Myocyte (in vitro differentiated cells): ENCODE data around the gene SCAF1. TPM values are rescaled to one million over a fixed set of nuclear protein-coding genes. Genes with fewer than 3 reads are reported as not detected.

Experiments used
- microRNA-seq: library from miRNA; unstranded; fragments of <30 nt; microRNA quantifications from one replicate; pipeline ENCODE4, GENCODE V29; 2016
- total RNA-seq: library from RNA; depleted of rRNA; stranded (reverse); fragments of >200 nt; gene quantifications from 2 replicates; pipeline ENCODE4 v1.2.3, GENCODE V29; 2014

SCAF1 gene
- total RNA-seq, 1 donor from 2014 or later: 26.9 TPM

Small RNAs within 50 kb of the gene (microRNA-seq; reads per million reads assigned to microRNA genes)
- gene MIR5088: not detected

Other genes with a start within 250 kb of the SCAF1 start
- gene PTH2, start 218.8 kb upstream of the SCAF1 start, total RNA-seq: not detected in 2 replicates
- gene GFY, start 216.8 kb upstream of the SCAF1 start, total RNA-seq: not detected in 2 replicates
- gene SLC17A7, start 200.7 kb upstream of the SCAF1 start, total RNA-seq: 0.05 and 0.31 TPM in 2 replicates
- gene PIH1D1, start 190.4 kb upstream of the SCAF1 start, total RNA-seq: 53.7 and 59.3 TPM in 2 replicates
- 14.4 and 17.3 TPM in 2 replicates for gene ALDH16A1, start 189.0 kb upstream of the SCAF1 start, total RNA-seq
- gene FLT3LG, start 168.0 kb upstream of the SCAF1 start, total RNA-seq: 2.6 and 3.4 TPM in 2 replicates
- gene RPL13A, start 154.6 kb upstream of the SCAF1 start, total RNA-seq: 1,470 and 1,688 TPM in 2 replicates
- gene RPS11, start 145.8 kb upstream of the SCAF1 start, total RNA-seq: 1,718 and 2,274 TPM in 2 replicates
- gene FCGRT, start 129.5 kb upstream of the SCAF1 start, total RNA-seq: 111 and 122 TPM in 2 replicates
- 102 and 136 TPM in 2 replicates for gene RCN3, start 114.2 kb upstream of the SCAF1 start, total RNA-seq
- 51.3 and 68.7 TPM in 2 replicates for gene NOSIP, start 61.7 kb upstream of the SCAF1 start, total RNA-seq
- gene PRRG2, start 60.9 kb upstream of the SCAF1 start, total RNA-seq: 0.16 TPM in 1 of 2 replicates, not detected in the other
- 3.2 and 4.4 TPM in 2 replicates for gene PRR12, start 51.0 kb upstream of the SCAF1 start, total RNA-seq
- gene RRAS, start 2.1 kb upstream of the SCAF1 start, total RNA-seq: 29.8 and 42.1 TPM in 2 replicates
- gene IRF3, start 23.6 kb downstream of the SCAF1 start, total RNA-seq: 34.7 and 35.8 TPM in 2 replicates
- 11.4 and 11.8 TPM in 2 replicates for gene BCL2L12, start 23.7 kb downstream of the SCAF1 start, total RNA-seq
- gene PRMT1, start 35.1 kb downstream of the SCAF1 start, total RNA-seq: 528 and 584 TPM in 2 replicates
- 0.99 and 1.3 TPM in 2 replicates for gene ADM5, start 47.4 kb downstream of the SCAF1 start, total RNA-seq
- 1.4 and 1.7 TPM in 2 replicates for gene CPT1C, start 48.9 kb downstream of the SCAF1 start, total RNA-seq
- not detected in 2 replicates for gene TSKS, start 121.1 kb downstream of the SCAF1 start, total RNA-seq
- gene AP2A1, start 124.8 kb downstream of the SCAF1 start, total RNA-seq: 83.2 and 102 TPM in 2 replicates
- 22.6 and 26.7 TPM in 2 replicates for gene FUZ, start 171.1 kb downstream of the SCAF1 start, total RNA-seq
- gene MED25, start 176.1 kb downstream of the SCAF1 start, total RNA-seq: 22.7 and 40.1 TPM in 2 replicates
- gene PTOV1, start 208.9 kb downstream of the SCAF1 start, total RNA-seq: 161 and 176 TPM in 2 replicates
- gene PNKP, start 225.4 kb downstream of the SCAF1 start, total RNA-seq: 31.1 and 38.2 TPM in 2 replicates
- gene AKT1S1, start 235.1 kb downstream of the SCAF1 start, total RNA-seq: 25.0 and 25.5 TPM in 2 replicates
- 17.7 and 19.9 TPM in 2 replicates for gene TBC1D17, start 235.5 kb downstream of the SCAF1 start, total RNA-seq